HG02588 (cell line): ENCODE measurements around the gene COL6A1.

ENCODE experiments used
- ATAC-seq: cut with Tn5 transposase; IDR thresholded peaks from one replicate; pipeline ENCODE4 v1.9.1; 2021; ENCODE audit warnings: mild to moderate bottlenecking, moderate library complexity; ENCODE audit not compliant: unreplicated experiment

COL6A1 gene

GRCh38 chr21:45981151-45982091, at the start of gene COL6A1:
COL6A1 (plus strand) TSS chr21:45981770; CDS start chr21:45981851, 81 bp downstream.
- ATAC-seq, result no peak

GRCh38 chr21:45932922-45933502, 48.6 kb upstream of the COL6A1 start:
- no peak for ATAC-seq

GRCh38 chr21:45934085-45934484, 47.5 kb upstream of the COL6A1 start:
- ATAC-seq, result no peak

GRCh38 chr21:45934554-45934953, 47.0 kb upstream of the COL6A1 start:
- no peak for ATAC-seq

GRCh38 chr21:45935628-45936027, 45.9 kb upstream of the COL6A1 start:
- ATAC-seq, result no peak

- ATAC-seq, result no peak
Observed at GRCh38 chr21:45937721-45938452, 43.7 kb upstream of the COL6A1 start.

- no peak for ATAC-seq
Observed at GRCh38 chr21:45938453-45938755, 43.2 kb upstream of the COL6A1 start.

- no peak for ATAC-seq
Observed at GRCh38 chr21:45938811-45939520, 42.6 kb upstream of the COL6A1 start.

GRCh38 chr21:45939521-45940045, 42.0 kb upstream of the COL6A1 start:
- no peak for ATAC-seq

- no peak for ATAC-seq
Observed at GRCh38 chr21:45940091-45940490, 41.5 kb upstream of the COL6A1 start.

GRCh38 chr21:45940621-45941337, 40.8 kb upstream of the COL6A1 start:
- no peak for ATAC-seq

- no peak for ATAC-seq
Observed at GRCh38 chr21:45941338-45941710, 40.2 kb upstream of the COL6A1 start.

GRCh38 chr21:45941717-45942546, 39.6 kb upstream of the COL6A1 start:
- ATAC-seq, result no peak

- ATAC-seq, result no peak
Observed at GRCh38 chr21:45942755-45943629, 38.6 kb upstream of the COL6A1 start.

- no peak for ATAC-seq
Observed at GRCh38 chr21:45943630-45944540, 37.7 kb upstream of the COL6A1 start.

GRCh38 chr21:45944601-45945000, 37.0 kb upstream of the COL6A1 start:
- no peak for ATAC-seq

GRCh38 chr21:45945066-45945867, 36.3 kb upstream of the COL6A1 start:
- no peak for ATAC-seq
